Measurements from ENCODE around the gene LSR. TPM values are rescaled to one million over a fixed set of nuclear protein-coding genes. Genes with fewer than 3 reads are reported as not detected.

Gene LSR
- total RNA-seq, 3 donors from 2014 or later: 123 to 302 (median 289) TPM

DNA sequence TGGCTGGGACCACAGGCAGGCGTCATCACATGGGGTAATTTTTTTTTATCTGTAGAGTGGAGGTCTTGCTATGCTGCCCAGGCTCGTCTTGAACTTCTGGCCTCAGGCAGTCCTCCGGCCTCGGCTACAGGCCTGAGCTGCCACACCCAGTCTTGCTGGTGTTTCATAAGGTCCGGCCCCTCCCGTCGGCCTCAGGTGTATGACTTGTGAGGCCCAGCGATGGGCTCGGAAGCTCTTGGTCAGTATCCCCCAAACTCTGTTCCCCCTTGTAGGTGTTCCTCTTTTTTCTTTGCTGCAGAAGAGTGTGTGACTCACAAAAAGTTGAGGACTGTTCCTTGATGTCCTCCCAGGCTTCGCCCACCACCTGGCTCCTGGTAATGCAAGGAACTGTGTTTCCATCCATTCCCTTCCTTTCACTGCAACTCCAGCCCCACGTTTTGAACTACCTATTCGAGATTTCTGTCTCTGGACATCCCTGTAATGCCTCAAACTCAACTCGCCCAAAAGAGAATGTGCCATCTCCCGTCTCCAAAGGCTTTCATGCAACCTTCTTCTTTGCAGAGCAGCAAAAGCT is 25.0 kb downstream of the LSR start:
- no peak for ATAC-seq
- peaks cover 5% of the 10 kb centered on the region for H3K36me3 ChIP-seq (ENCODE audit: low read depth)
- TF ChIP-seq, protein P1, sequence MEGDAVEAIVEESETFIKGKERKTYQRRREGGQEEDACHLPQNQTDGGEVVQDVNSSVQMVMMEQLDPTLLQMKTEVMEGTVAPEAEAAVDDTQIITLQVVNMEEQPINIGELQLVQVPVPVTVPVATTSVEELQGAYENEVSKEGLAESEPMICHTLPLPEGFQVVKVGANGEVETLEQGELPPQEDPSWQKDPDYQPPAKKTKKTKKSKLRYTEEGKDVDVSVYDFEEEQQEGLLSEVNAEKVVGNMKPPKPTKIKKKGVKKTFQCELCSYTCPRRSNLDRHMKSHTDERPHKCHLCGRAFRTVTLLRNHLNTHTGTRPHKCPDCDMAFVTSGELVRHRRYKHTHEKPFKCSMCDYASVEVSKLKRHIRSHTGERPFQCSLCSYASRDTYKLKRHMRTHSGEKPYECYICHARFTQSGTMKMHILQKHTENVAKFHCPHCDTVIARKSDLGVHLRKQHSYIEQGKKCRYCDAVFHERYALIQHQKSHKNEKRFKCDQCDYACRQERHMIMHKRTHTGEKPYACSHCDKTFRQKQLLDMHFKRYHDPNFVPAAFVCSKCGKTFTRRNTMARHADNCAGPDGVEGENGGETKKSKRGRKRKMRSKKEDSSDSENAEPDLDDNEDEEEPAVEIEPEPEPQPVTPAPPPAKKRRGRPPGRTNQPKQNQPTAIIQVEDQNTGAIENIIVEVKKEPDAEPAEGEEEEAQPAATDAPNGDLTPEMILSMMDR (IDR thresholded peaks at IDR 0.05): no peak

DNA sequence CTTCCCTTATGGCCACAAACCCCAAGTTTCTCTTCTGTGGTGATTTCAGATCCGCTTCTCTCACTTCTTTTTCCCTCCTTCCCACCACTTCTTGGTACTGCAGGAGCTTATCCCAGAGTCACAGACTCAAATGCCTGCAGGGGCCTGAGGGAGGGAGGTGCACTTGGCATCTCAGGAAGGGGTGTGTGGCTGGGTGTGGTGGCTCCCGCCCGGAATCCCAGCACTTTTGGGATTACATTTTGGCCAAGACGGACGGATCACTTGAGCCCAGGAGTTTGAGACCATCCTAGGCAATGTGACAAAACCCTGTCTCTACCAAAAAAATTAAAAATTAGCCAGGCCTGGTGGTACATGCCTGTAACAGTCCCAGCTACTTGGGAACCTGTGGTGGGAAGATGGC is 25.5 kb downstream of the LSR start:
- ATAC-seq (no peak), DNase-seq (no peak)
- Histone ChIP-seq H3K9me3 (no peaks in the 10 kb centered on the region), H3K4me3 (no peak overlapping the region), H3K4me1 (ENCODE audit: low read depth) (peaks cover 7% of the 10 kb centered on the region), H3K36me3 (ENCODE audit: low read depth) (peaks cover 5% of the 10 kb centered on the region)
- TF ChIP-seq, protein P1 (IDR thresholded peaks at IDR 0.05): no peak
- intact Hi-C loops (cut with DNase I, micrococcal nuclease): no loop called here

More for the DNA sequence above, 25.0 kb downstream of the LSR start:
- Histone ChIP-seq H3K4me3 (no peak overlapping the region), H3K9me3 (no peaks in the 10 kb centered on the region), H3K4me1 (ENCODE audit: low read depth) (peaks cover 7% of the 10 kb centered on the region)
- no peak for DNase-seq
- intact Hi-C loops (cut with DNase I, micrococcal nuclease): no loop called here

DNA sequence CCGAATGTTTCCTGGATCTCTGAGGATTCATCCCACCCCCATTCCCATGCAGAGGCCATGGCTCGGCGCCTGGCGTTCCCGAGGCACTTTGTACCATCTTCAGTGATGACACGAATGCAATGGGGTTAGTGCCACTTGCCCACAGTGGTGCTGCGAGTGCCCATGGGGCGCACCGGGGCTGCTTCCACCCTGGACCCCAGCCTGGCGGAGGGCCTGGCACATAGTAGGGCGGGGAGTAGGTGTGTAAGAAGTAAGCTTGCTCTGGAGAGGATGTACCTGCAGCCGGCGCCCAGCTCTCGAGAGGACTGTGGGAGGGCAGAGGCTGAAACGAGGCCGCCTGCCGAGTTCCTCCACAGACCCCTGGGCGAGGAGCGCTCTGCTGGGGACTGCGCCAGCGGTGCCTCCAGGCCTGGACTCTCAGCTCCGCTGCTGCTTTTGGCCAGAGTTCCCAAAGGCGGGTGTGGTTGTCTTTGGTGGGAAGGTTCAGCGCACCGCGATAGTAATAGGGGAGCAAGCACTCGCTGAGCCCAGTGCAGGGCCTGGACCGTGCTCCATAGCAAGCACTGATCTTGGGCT is 28.0 kb downstream of the LSR start:
- no peaks in the 10 kb centered on the region for H3K4me1 ChIP-seq (ENCODE audit: low read depth)
- intact Hi-C loops (cut with DNase I, micrococcal nuclease): no loop called here
- H3K36me3 ChIP-seq (ENCODE audit: low read depth): no peaks in the 10 kb centered on the region
- TF ChIP-seq, protein P1 (IDR thresholded peaks at IDR 0.05): no peak
- DNase-seq (no peak), ATAC-seq (no peak)
- no peaks in the 10 kb centered on the region for H3K9me3 ChIP-seq
- no peak overlapping the region for H3K4me3 ChIP-seq

DNA sequence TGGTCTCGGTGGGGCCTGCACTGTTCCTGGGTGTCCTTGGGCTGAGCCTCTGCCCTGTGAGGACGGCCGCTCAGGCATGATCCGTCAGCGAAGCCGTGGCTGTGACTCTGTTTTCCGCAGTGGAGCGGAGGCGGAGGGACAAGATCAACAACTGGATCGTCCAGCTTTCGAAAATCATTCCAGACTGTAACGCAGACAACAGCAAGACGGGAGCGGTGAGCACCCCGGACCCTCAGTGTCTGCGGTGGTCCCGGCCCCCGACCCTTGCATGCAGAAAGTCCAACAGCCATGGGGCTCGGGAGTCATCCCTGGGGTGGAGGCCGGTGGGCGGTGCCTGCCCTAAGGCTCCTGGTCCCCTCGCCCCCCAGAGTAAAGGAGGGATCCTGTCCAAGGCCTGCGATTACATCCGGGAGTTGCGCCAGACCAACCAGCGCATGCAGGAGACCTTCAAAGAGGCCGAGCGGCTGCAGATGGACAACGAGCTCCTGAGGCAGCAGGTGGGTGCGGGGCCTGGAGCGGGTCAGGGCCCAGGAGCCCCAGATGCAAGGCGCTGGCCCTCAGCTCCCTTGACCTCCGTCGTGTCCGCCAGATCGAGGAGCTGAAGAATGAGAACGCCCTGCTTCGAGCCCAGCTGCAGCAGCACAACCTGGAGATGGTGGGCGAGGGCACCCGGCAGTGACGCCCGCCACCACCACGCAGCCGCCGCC is 29.9 kb downstream of the LSR start:
- intact Hi-C loops (cut with DNase I, micrococcal nuclease): no loop called here
- TF ChIP-seq, protein P1 (IDR thresholded peaks at IDR 0.05): no peak
- Histone ChIP-seq H3K9me3 (no peaks in the 10 kb centered on the region), H3K4me1 (ENCODE audit: low read depth) (no peaks in the 10 kb centered on the region), H3K36me3 (ENCODE audit: low read depth) (no peaks in the 10 kb centered on the region), H3K4me3 (no peak overlapping the region)
- DNase-seq (no peak), ATAC-seq (no peak)

DNA sequence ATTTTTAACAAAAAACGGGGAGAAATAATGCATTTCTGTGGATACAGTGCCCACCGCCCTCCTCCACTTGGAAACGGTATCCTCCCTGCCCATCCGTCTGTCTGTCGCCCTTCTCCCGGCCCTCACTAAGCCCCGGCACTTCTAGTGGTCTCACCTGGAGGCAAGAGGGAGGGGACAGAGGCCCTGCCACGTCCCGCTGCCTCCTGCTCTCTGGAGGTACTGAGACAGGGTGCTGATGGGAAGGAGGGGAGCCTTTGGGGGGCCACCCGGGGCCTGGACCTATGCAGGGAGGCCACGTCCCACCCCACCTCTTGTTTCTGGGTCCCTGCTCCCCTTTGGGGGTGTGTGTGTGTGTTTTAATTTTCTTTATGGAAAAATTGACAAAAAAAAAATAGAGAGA is 30.6 kb downstream of the LSR start:
- H3K9me3 ChIP-seq: no peaks in the 10 kb centered on the region
- TF ChIP-seq, protein P1 (IDR thresholded peaks at IDR 0.05): no peak
- intact Hi-C loops (cut with DNase I, micrococcal nuclease): no loop called here
- no peaks in the 10 kb centered on the region for H3K4me1 ChIP-seq (ENCODE audit: low read depth)
- H3K4me3 ChIP-seq: no peak overlapping the region
- no peak for DNase-seq
- H3K36me3 ChIP-seq (ENCODE audit: low read depth): no peaks in the 10 kb centered on the region
- ATAC-seq: no peak
